ENCODE data around the gene HMGB4. TPM values are rescaled to one million over a fixed set of nuclear protein-coding genes. Genes with fewer than 3 reads are reported as not detected.

Gene HMGB4
- total RNA-seq, 1 donor = not detected

- no peak for DNase-seq (ENCODE audit: insufficient read length, low spot score, missing footprints)
Measured at GRCh38 chr1:33841494-33841893, 22.4 kb upstream of the HMGB4 start.

GRCh38 chr1:33842348-33842747 lies 21.5 kb upstream of the HMGB4 start:
- Histone ChIP-seq H3K4me1 (ENCODE audit: insufficient read depth, low read length) (no peaks in the 10 kb centered on the region), H3K27ac (ENCODE audit: low read depth, low read length) (no peak overlapping the region), H3K9me3 (ENCODE audit: low read depth, low read length) (no peaks in the 10 kb centered on the region), H3K36me3 (ENCODE audit: insufficient read depth, low read length) (no peaks in the 10 kb centered on the region), H3K79me2 (ENCODE audit: insufficient read depth, low read length) (no peaks in the 10 kb centered on the region), H3K4me3 (ENCODE audit: insufficient read depth, low read length) (no peak overlapping the region), H4K20me1 (ENCODE audit: insufficient read depth, low read length) (no peaks in the 10 kb centered on the region), H3K27me3 (ENCODE audit: insufficient read depth, low read length) (no peaks in the 10 kb centered on the region), H2AFZ (ENCODE audit: low read length) (no peak overlapping the region), H3K4me2 (ENCODE audit: insufficient read depth, low read length) (no peak overlapping the region)
- DNase-seq (ENCODE audit: insufficient read length, low spot score, missing footprints) = no peak
- TF ChIP-seq CTCF (IDR thresholded peaks at IDR 0.05; ENCODE audit: extremely low read depth, low read depth, low read length) = no peak

More at GRCh38 chr1:33841494-33841893, 22.4 kb upstream of the HMGB4 start:
- Histone ChIP-seq H3K9me3 (ENCODE audit: low read depth, low read length) (no peaks in the 10 kb centered on the region), H4K20me1 (ENCODE audit: insufficient read depth, low read length) (no peaks in the 10 kb centered on the region), H3K4me2 (ENCODE audit: insufficient read depth, low read length) (no peak overlapping the region), H3K36me3 (ENCODE audit: insufficient read depth, low read length) (no peaks in the 10 kb centered on the region), H3K27ac (ENCODE audit: low read depth, low read length) (no peak overlapping the region), H3K4me1 (ENCODE audit: insufficient read depth, low read length) (no peaks in the 10 kb centered on the region), H3K4me3 (ENCODE audit: insufficient read depth, low read length) (no peak overlapping the region), H3K79me2 (ENCODE audit: insufficient read depth, low read length) (no peaks in the 10 kb centered on the region), H3K27me3 (ENCODE audit: insufficient read depth, low read length) (no peaks in the 10 kb centered on the region), H2AFZ (ENCODE audit: low read length) (no peak overlapping the region)
- no peak for TF ChIP-seq CTCF (IDR thresholded peaks at IDR 0.05; ENCODE audit: extremely low read depth, low read depth, low read length)

- no peak for TF ChIP-seq CTCF (IDR thresholded peaks at IDR 0.05; ENCODE audit: extremely low read depth, low read depth, low read length)
- H3K27me3 ChIP-seq (ENCODE audit: insufficient read depth, low read length) = no peaks in the 10 kb centered on the region
- no peaks in the 10 kb centered on the region for H3K9me3 ChIP-seq (ENCODE audit: low read depth, low read length)
- no peak overlapping the region for H3K4me3 ChIP-seq (ENCODE audit: insufficient read depth, low read length)
- no peak overlapping the region for H3K27ac ChIP-seq (ENCODE audit: low read depth, low read length)
- H3K36me3 ChIP-seq (ENCODE audit: insufficient read depth, low read length) = no peaks in the 10 kb centered on the region
- no peaks in the 10 kb centered on the region for H3K79me2 ChIP-seq (ENCODE audit: insufficient read depth, low read length)
- no peaks in the 10 kb centered on the region for H3K4me1 ChIP-seq (ENCODE audit: insufficient read depth, low read length)
- H3K4me2 ChIP-seq (ENCODE audit: insufficient read depth, low read length) = no peak overlapping the region
- H2AFZ ChIP-seq (ENCODE audit: low read length) = no peak overlapping the region
- DNase-seq (ENCODE audit: insufficient read length, low spot score, missing footprints) = no peak
- H4K20me1 ChIP-seq (ENCODE audit: insufficient read depth, low read length) = no peaks in the 10 kb centered on the region
Measured at GRCh38 chr1:33844166-33844565, 19.7 kb upstream of the HMGB4 start.

GRCh38 chr1:33846861-33847260 lies 17.0 kb upstream of the HMGB4 start:
- no peaks in the 10 kb centered on the region for H3K9me3 ChIP-seq (ENCODE audit: low read depth, low read length)
- DNase-seq (ENCODE audit: insufficient read length, low spot score, missing footprints) = no peak
- no peak overlapping the region for H2AFZ ChIP-seq (ENCODE audit: low read length)
- no peak overlapping the region for H3K4me2 ChIP-seq (ENCODE audit: insufficient read depth, low read length)
- no peaks in the 10 kb centered on the region for H3K79me2 ChIP-seq (ENCODE audit: insufficient read depth, low read length)
- no peaks in the 10 kb centered on the region for H3K4me1 ChIP-seq (ENCODE audit: insufficient read depth, low read length)
- no peaks in the 10 kb centered on the region for H3K36me3 ChIP-seq (ENCODE audit: insufficient read depth, low read length)
- H3K27ac ChIP-seq (ENCODE audit: low read depth, low read length) = no peak overlapping the region
- no peaks in the 10 kb centered on the region for H3K27me3 ChIP-seq (ENCODE audit: insufficient read depth, low read length)
- TF ChIP-seq CTCF (IDR thresholded peaks at IDR 0.05; ENCODE audit: extremely low read depth, low read depth, low read length) = no peak
- no peak overlapping the region for H3K4me3 ChIP-seq (ENCODE audit: insufficient read depth, low read length)
- H4K20me1 ChIP-seq (ENCODE audit: insufficient read depth, low read length) = no peaks in the 10 kb centered on the region

All from osteoblast (primary cell).